GM19193 (cell line): ENCODE measurements around the gene LCNL1.

Experiments
- POLR2A ChIP-seq: IDR thresholded peaks from 4 replicates; pipeline ENCODE4 v1.6.1; 2011; ENCODE audit not compliant: insufficient read depth, insufficient read length; ENCODE audit errors: extremely low read depth

The LCNL1 gene

GRCh38 chr9:136974817-136975535, 7.8 kb upstream of the LCNL1 start:
- TF ChIP-seq POLR2A: no peak

- no peak for TF ChIP-seq POLR2A
Measured at GRCh38 chr9:136975644-136976043, 7.1 kb upstream of the LCNL1 start.

GRCh38 chr9:136977223-136977622, 5.6 kb upstream of the LCNL1 start, which contains the start of gene PTGDS:
Gene PTGDS, plus strand, starts transcription at chr9:136977504. Its CDS starts 75 bp downstream, at chr9:136977579.
- no peak for TF ChIP-seq POLR2A

- TF ChIP-seq POLR2A: no peak
Measured at GRCh38 chr9:136977649-136978072, 5.1 kb upstream of the LCNL1 start.

GRCh38 chr9:136978073-136978864, 4.5 kb upstream of the LCNL1 start:
- no peak for TF ChIP-seq POLR2A

- TF ChIP-seq POLR2A: no peak
Measured at GRCh38 chr9:136978865-136979544, 3.8 kb upstream of the LCNL1 start.

- TF ChIP-seq POLR2A: no peak
Measured at GRCh38 chr9:136979769-136980587, 2.8 kb upstream of the LCNL1 start.

- no peak for TF ChIP-seq POLR2A
Measured at GRCh38 chr9:136980669-136981478, 1.9 kb upstream of the LCNL1 start.

- TF ChIP-seq POLR2A: no peak
Measured at GRCh38 chr9:136981588-136982231, 1.1 kb upstream of the LCNL1 start.

- no peak for TF ChIP-seq POLR2A
Measured at GRCh38 chr9:136983167-136983566, 374 bp downstream of the LCNL1 start.

GRCh38 chr9:136983656-136984314, 992 bp downstream of the LCNL1 start:
- TF ChIP-seq POLR2A: no peak

GRCh38 chr9:136984464-136985026, 1.8 kb downstream of the LCNL1 start:
- no peak for TF ChIP-seq POLR2A

GRCh38 chr9:136985027-136985602, 2.3 kb downstream of the LCNL1 start:
- no peak for TF ChIP-seq POLR2A

- no peak for TF ChIP-seq POLR2A
Measured at GRCh38 chr9:136985853-136986252, 3.1 kb downstream of the LCNL1 start.
